ENCODE results near the gene FREM2.

FREM2 gene

DNA sequence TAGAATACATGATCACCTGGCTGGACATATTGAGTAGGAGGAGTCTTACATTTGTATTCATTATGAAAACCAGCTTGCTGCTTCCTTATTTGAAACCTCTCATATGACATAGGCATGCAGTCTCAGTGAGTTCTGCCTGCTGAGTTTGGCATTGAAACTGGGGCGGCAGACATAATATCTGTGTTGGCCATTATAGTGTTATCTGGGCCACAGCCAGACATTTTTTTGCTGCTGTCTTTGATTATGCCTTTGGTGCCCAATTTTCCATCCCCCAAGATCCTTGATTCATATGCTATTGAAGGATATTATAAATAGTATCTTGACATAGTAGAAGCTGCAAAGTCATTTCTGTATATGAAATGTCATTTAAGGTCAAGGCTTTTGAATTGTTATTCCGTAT is 15.8 kb downstream of the FREM2 start:
- no peaks in the 10 kb centered on the region for H3K27me3 ChIP-seq (ENCODE audit: insufficient read depth, poor library complexity, severe bottlenecking)

DNA sequence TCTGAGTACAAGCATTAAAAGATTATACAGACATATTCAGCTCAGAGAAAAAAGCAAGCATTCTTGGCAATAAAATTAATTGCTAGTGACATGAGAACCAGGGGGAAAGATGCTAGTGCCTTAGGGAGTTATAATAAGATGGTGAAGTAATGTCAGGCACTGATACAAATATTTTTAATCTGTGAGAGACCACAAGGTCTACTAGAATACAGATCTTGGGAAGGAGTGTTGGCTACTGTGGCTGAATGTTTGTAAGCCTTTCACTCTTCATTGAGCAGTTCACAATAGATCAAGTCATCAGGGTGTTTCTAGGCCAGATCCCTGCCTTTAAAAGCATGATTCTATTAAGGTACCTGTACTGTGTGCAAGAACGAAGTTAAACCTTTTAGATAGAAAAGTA is 16.4 kb downstream of the FREM2 start:
- Histone ChIP-seq H3K27ac (ENCODE audit: poor library complexity, severe bottlenecking) (no peak overlapping the region), H3K9me3 (ENCODE audit: severe bottlenecking) (no peaks in the 10 kb centered on the region), H3K36me3 (ENCODE audit: low read depth) (no peaks in the 10 kb centered on the region), H3K27me3 (ENCODE audit: insufficient read depth, poor library complexity, severe bottlenecking) (no peaks in the 10 kb centered on the region), H3K4me1 (ENCODE audit: insufficient read depth, poor library complexity, severe bottlenecking) (no peaks in the 10 kb centered on the region), H3K4me3 (ENCODE audit: severe bottlenecking) (no peak overlapping the region)
- TF ChIP-seq, protein P1, sequence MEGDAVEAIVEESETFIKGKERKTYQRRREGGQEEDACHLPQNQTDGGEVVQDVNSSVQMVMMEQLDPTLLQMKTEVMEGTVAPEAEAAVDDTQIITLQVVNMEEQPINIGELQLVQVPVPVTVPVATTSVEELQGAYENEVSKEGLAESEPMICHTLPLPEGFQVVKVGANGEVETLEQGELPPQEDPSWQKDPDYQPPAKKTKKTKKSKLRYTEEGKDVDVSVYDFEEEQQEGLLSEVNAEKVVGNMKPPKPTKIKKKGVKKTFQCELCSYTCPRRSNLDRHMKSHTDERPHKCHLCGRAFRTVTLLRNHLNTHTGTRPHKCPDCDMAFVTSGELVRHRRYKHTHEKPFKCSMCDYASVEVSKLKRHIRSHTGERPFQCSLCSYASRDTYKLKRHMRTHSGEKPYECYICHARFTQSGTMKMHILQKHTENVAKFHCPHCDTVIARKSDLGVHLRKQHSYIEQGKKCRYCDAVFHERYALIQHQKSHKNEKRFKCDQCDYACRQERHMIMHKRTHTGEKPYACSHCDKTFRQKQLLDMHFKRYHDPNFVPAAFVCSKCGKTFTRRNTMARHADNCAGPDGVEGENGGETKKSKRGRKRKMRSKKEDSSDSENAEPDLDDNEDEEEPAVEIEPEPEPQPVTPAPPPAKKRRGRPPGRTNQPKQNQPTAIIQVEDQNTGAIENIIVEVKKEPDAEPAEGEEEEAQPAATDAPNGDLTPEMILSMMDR (IDR thresholded peaks at IDR 0.05; ENCODE audit: poor library complexity, severe bottlenecking): no peak
- DNase-seq (ENCODE audit: low spot score): no peak
- ATAC-seq (ENCODE audit: low read depth): no peak

More for the DNA sequence above, 15.8 kb downstream of the FREM2 start:
- Histone ChIP-seq H3K27ac (ENCODE audit: poor library complexity, severe bottlenecking) (no peak overlapping the region), H3K36me3 (ENCODE audit: low read depth) (no peaks in the 10 kb centered on the region), H3K4me3 (ENCODE audit: severe bottlenecking) (no peak overlapping the region), H3K9me3 (ENCODE audit: severe bottlenecking) (no peaks in the 10 kb centered on the region), H3K4me1 (ENCODE audit: insufficient read depth, poor library complexity, severe bottlenecking) (no peaks in the 10 kb centered on the region)
- DNase-seq (ENCODE audit: low spot score) (no peak), ATAC-seq (ENCODE audit: low read depth) (no peak)
- TF ChIP-seq, protein P1 (IDR thresholded peaks at IDR 0.05; ENCODE audit: poor library complexity, severe bottlenecking): no peak

DNA sequence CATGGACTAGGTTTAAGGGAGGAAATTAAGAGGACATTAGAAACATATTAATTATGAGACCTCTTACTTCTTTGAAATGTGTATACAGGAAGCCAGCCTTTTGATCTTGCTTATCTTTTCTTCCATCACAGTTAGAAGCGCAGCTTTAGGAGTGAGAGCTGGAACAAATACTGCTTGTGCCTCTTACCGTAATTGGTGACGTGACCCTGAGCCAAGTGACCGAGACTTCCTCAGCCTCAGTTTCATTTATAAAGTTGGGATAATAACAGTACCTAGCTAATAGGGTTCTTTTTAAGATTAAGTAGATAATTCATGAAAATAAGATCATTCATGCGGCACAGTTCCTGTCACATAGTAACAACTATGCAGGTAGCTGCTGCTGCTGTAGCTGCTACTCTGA is 18.5 kb downstream of the FREM2 start:
- Histone ChIP-seq H3K27ac (ENCODE audit: poor library complexity, severe bottlenecking) (no peak overlapping the region), H3K36me3 (ENCODE audit: low read depth) (no peaks in the 10 kb centered on the region), H3K9me3 (ENCODE audit: severe bottlenecking) (no peaks in the 10 kb centered on the region), H3K4me3 (ENCODE audit: severe bottlenecking) (no peak overlapping the region), H3K27me3 (ENCODE audit: insufficient read depth, poor library complexity, severe bottlenecking) (no peaks in the 10 kb centered on the region), H3K4me1 (ENCODE audit: insufficient read depth, poor library complexity, severe bottlenecking) (no peaks in the 10 kb centered on the region)
- ATAC-seq (ENCODE audit: low read depth) (no peak), DNase-seq (ENCODE audit: low spot score) (no peak)
- TF ChIP-seq, protein P1 (IDR thresholded peaks at IDR 0.05; ENCODE audit: poor library complexity, severe bottlenecking): no peak

DNA sequence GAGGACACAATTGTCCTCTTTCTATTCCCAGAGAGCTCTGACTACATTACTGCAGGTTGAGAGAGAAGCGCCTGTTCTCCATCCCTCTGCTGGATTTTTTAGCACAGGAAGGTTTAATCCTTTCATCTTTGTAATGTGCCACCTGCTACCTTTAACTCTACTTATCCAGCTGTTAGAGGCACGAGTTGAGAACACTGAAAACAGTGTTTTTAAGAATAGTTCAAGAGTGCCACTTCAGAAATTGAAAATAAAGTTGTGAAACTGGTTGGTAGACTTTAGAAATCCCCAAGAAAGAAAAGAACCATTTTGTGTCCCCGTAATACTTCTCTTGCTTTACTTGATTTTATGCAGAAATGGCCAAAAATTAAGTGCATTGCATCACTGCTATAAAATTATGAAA is 20.6 kb downstream of the FREM2 start:
- no peaks in the 10 kb centered on the region for H3K9me3 ChIP-seq (ENCODE audit: severe bottlenecking)
- no peak for DNase-seq (ENCODE audit: low spot score)
- H3K4me3 ChIP-seq (ENCODE audit: severe bottlenecking): no peak overlapping the region
- TF ChIP-seq, protein P1 (IDR thresholded peaks at IDR 0.05; ENCODE audit: poor library complexity, severe bottlenecking): no peak
- no peak for ATAC-seq (ENCODE audit: low read depth)
- H3K27me3 ChIP-seq (ENCODE audit: insufficient read depth, poor library complexity, severe bottlenecking): no peaks in the 10 kb centered on the region
- H3K27ac ChIP-seq (ENCODE audit: poor library complexity, severe bottlenecking): no peak overlapping the region
- H3K36me3 ChIP-seq (ENCODE audit: low read depth): no peaks in the 10 kb centered on the region
- H3K4me1 ChIP-seq (ENCODE audit: insufficient read depth, poor library complexity, severe bottlenecking): no peaks in the 10 kb centered on the region

DNA sequence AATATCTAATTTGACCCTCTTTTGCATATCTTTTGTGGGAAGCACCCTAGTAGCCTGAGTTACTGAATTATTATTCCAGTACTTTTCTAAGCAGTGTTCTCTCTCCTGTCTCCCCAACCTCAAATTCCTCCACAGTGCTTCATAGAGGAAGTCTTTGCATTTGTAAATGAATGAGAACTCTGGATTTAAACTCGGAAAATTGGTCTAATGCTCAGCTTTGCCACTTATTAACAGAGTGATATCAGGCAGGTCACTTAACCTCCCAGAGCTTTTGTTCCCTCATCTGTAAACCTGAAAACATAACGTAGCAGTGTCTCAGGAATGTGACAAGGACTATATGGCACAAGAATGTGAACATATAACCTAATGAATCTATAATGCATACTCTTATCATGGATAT is 26.2 kb downstream of the FREM2 start:
- TF ChIP-seq, protein P1 (IDR thresholded peaks at IDR 0.05; ENCODE audit: poor library complexity, severe bottlenecking): no peak
- H3K27me3 ChIP-seq (ENCODE audit: insufficient read depth, poor library complexity, severe bottlenecking): no peaks in the 10 kb centered on the region
- no peaks in the 10 kb centered on the region for H3K4me1 ChIP-seq (ENCODE audit: insufficient read depth, poor library complexity, severe bottlenecking)
- H3K4me3 ChIP-seq (ENCODE audit: severe bottlenecking): no peak overlapping the region
- no peak for ATAC-seq (ENCODE audit: low read depth)
- no peaks in the 10 kb centered on the region for H3K9me3 ChIP-seq (ENCODE audit: severe bottlenecking)
- no peak overlapping the region for H3K27ac ChIP-seq (ENCODE audit: poor library complexity, severe bottlenecking)
- H3K36me3 ChIP-seq (ENCODE audit: low read depth): no peaks in the 10 kb centered on the region
- DNase-seq (ENCODE audit: low spot score): no peak

All from RWPE2 (cell line).